MG63 (cell line): Measurements from ENCODE around the gene MACROD2. TPM values are rescaled to one million over a fixed set of nuclear protein-coding genes. Genes with fewer than 3 reads are reported as not detected.

Source experiments
- DNase-seq: peaks from one replicate; pipeline ENCODE4 v3.0.0-alpha.2; 2020
- H3K27me3 ChIP-seq: fragments of 250-450 bp; sonication (Bioruptor Pico); 2 replicates; pipeline ENCODE4 v1.5.1; 2020; ENCODE audit warnings: mild to moderate bottlenecking, moderate library complexity
- H3K36me3 ChIP-seq: fragments of 250-450 bp; sonication (Bioruptor Pico); 2 replicates; pipeline ENCODE4 v1.5.1; 2020; ENCODE audit warnings: mild to moderate bottlenecking, moderate library complexity
- H3K4me3 ChIP-seq: fragments of 250-450 bp; sonication (Bioruptor Pico); 2 replicates; pipeline ENCODE4 v1.5.1; 2020; ENCODE audit warnings: mild to moderate bottlenecking, moderate library complexity
- H3K9me3 ChIP-seq: fragments of 250-450 bp; sonication (Bioruptor Pico); 2 replicates; pipeline ENCODE4 v1.5.1; 2020; ENCODE audit warnings: mild to moderate bottlenecking, moderate library complexity
- total RNA-seq: library from RNA; depleted of rRNA; stranded (reverse); fragments of >200 nt; shearing (Covaris generic); gene quantifications from 2 replicates; pipeline ENCODE4 v1.2.3, GENCODE V29; 2014; ENCODE audit warnings: low replicate concordance

Gene MACROD2
- total RNA-seq, 1 experiment from 2014 or later: 0.66 TPM

GRCh38 chr20:15146948-15147347 lies 1151.6 kb downstream of the MACROD2 start:
- H3K4me3 ChIP-seq: no peak overlapping the region
- DNase-seq: no peak
- H3K27me3 ChIP-seq: no peaks in the 10 kb centered on the region
- H3K9me3 ChIP-seq: no peaks in the 10 kb centered on the region
- no peaks in the 10 kb centered on the region for H3K36me3 ChIP-seq

- Histone ChIP-seq H3K9me3 (no peaks in the 10 kb centered on the region), H3K36me3 (no peaks in the 10 kb centered on the region), H3K4me3 (no peak overlapping the region), H3K27me3 (no peaks in the 10 kb centered on the region)
- DNase-seq: no peak
These were observed 1158.8 kb downstream of the MACROD2 start for GRCh38 chr20:15154070-15154469.

GRCh38 chr20:15155848-15156401 lies 1160.6 kb downstream of the MACROD2 start:
- H3K27me3 ChIP-seq: no peaks in the 10 kb centered on the region
- no peaks in the 10 kb centered on the region for H3K9me3 ChIP-seq
- no peak overlapping the region for H3K4me3 ChIP-seq
- DNase-seq: no peak
- no peaks in the 10 kb centered on the region for H3K36me3 ChIP-seq

GRCh38 chr20:15158533-15158932 lies 1163.2 kb downstream of the MACROD2 start:
- Histone ChIP-seq H3K4me3 (no peak overlapping the region), H3K27me3 (no peaks in the 10 kb centered on the region), H3K9me3 (no peaks in the 10 kb centered on the region), H3K36me3 (no peaks in the 10 kb centered on the region)
- no peak for DNase-seq

- Histone ChIP-seq H3K36me3 (no peaks in the 10 kb centered on the region), H3K4me3 (peak overlapping the region; percentile 26), H3K27me3 (no peaks in the 10 kb centered on the region), H3K9me3 (no peaks in the 10 kb centered on the region)
- no peak for DNase-seq
These were observed 1166.8 kb downstream of the MACROD2 start for GRCh38 chr20:15162079-15162647.

- Histone ChIP-seq H3K4me3 (no peak overlapping the region), H3K9me3 (no peaks in the 10 kb centered on the region), H3K27me3 (no peaks in the 10 kb centered on the region), H3K36me3 (no peaks in the 10 kb centered on the region)
- no peak for DNase-seq
These were observed 1168.3 kb downstream of the MACROD2 start for GRCh38 chr20:15163632-15164031.

- DNase-seq: no peak
- Histone ChIP-seq H3K27me3 (no peaks in the 10 kb centered on the region), H3K4me3 (no peak overlapping the region), H3K36me3 (no peaks in the 10 kb centered on the region), H3K9me3 (no peaks in the 10 kb centered on the region)
These were observed 1169.4 kb downstream of the MACROD2 start for GRCh38 chr20:15164726-15165125.

GRCh38 chr20:15166744-15167143 lies 1171.4 kb downstream of the MACROD2 start:
- DNase-seq: no peak
- H3K36me3 ChIP-seq: no peaks in the 10 kb centered on the region
- H3K4me3 ChIP-seq: no peak overlapping the region
- H3K27me3 ChIP-seq: no peaks in the 10 kb centered on the region
- no peaks in the 10 kb centered on the region for H3K9me3 ChIP-seq

- DNase-seq: no peak
- Histone ChIP-seq H3K4me3 (no peak overlapping the region), H3K9me3 (no peaks in the 10 kb centered on the region), H3K27me3 (no peaks in the 10 kb centered on the region), H3K36me3 (no peaks in the 10 kb centered on the region)
These were observed 1175.7 kb downstream of the MACROD2 start for GRCh38 chr20:15171016-15171415.

GRCh38 chr20:15176929-15177328 lies 1181.6 kb downstream of the MACROD2 start:
- Histone ChIP-seq H3K4me3 (no peak overlapping the region), H3K36me3 (no peaks in the 10 kb centered on the region), H3K27me3 (no peaks in the 10 kb centered on the region), H3K9me3 (no peaks in the 10 kb centered on the region)
- DNase-seq: no peak

- no peak for DNase-seq
- Histone ChIP-seq H3K4me3 (no peak overlapping the region), H3K27me3 (no peaks in the 10 kb centered on the region), H3K9me3 (no peaks in the 10 kb centered on the region), H3K36me3 (no peaks in the 10 kb centered on the region)
These were observed 1183.3 kb downstream of the MACROD2 start for GRCh38 chr20:15178581-15178980.

- Histone ChIP-seq H3K4me3 (no peak overlapping the region), H3K9me3 (no peaks in the 10 kb centered on the region), H3K27me3 (no peaks in the 10 kb centered on the region), H3K36me3 (no peaks in the 10 kb centered on the region)
- DNase-seq: no peak
These were observed 1184.1 kb downstream of the MACROD2 start for GRCh38 chr20:15179381-15179780.

GRCh38 chr20:15179781-15180180 lies 1184.5 kb downstream of the MACROD2 start:
- Histone ChIP-seq H3K4me3 (no peak overlapping the region), H3K27me3 (no peaks in the 10 kb centered on the region), H3K36me3 (no peaks in the 10 kb centered on the region), H3K9me3 (no peaks in the 10 kb centered on the region)
- DNase-seq: no peak

GRCh38 chr20:15185322-15185721 lies 1190.0 kb downstream of the MACROD2 start:
- no peak overlapping the region for H3K4me3 ChIP-seq
- H3K27me3 ChIP-seq: no peaks in the 10 kb centered on the region
- H3K9me3 ChIP-seq: no peaks in the 10 kb centered on the region
- no peaks in the 10 kb centered on the region for H3K36me3 ChIP-seq
- no peak for DNase-seq

GRCh38 chr20:15185913-15186312 lies 1190.6 kb downstream of the MACROD2 start:
- H3K27me3 ChIP-seq: no peaks in the 10 kb centered on the region
- no peak for DNase-seq
- H3K4me3 ChIP-seq: no peak overlapping the region
- H3K9me3 ChIP-seq: no peaks in the 10 kb centered on the region
- no peaks in the 10 kb centered on the region for H3K36me3 ChIP-seq

- H3K4me3 ChIP-seq: no peak overlapping the region
- H3K36me3 ChIP-seq: no peaks in the 10 kb centered on the region
- DNase-seq: no peak
- no peaks in the 10 kb centered on the region for H3K9me3 ChIP-seq
- no peaks in the 10 kb centered on the region for H3K27me3 ChIP-seq
These were observed 1192.3 kb downstream of the MACROD2 start for GRCh38 chr20:15187612-15188011.

- Histone ChIP-seq H3K36me3 (no peaks in the 10 kb centered on the region), H3K9me3 (no peaks in the 10 kb centered on the region)
These were observed 1193.1 kb downstream of the MACROD2 start for GRCh38 chr20:15188415-15188814.

GRCh38 chr20:15191082-15191723 lies 1195.9 kb downstream of the MACROD2 start:
- Histone ChIP-seq H3K4me3 (no peak overlapping the region), H3K9me3 (no peaks in the 10 kb centered on the region), H3K36me3 (no peaks in the 10 kb centered on the region), H3K27me3 (no peaks in the 10 kb centered on the region)
- DNase-seq: no peak

More at GRCh38 chr20:15188415-15188814, 1193.1 kb downstream of the MACROD2 start:
- no peak for DNase-seq
- Histone ChIP-seq H3K27me3 (no peaks in the 10 kb centered on the region), H3K4me3 (no peak overlapping the region)
